Activated B cell treated with CpG ODN at 0.5 μM for 24 hours (primary cell): ENCODE data around the gene IGFBP6. TPM values are rescaled to one million over a fixed set of nuclear protein-coding genes. Genes with fewer than 3 reads are reported as not detected.

ENCODE experiments used
- ATAC-seq: fragments of 200-7000 bp; cut with Tn5 transposase; one replicate; pipeline ENCODE4 v1.10.0; 2021; ENCODE audit warnings: low read depth, mild to moderate bottlenecking, moderate library complexity
- CTCF ChIA-PET: fragments of 350-600 bp; sonication (Branson Sonifier 250); formaldehyde crosslinking; loops from one replicate; lab custom pipeline; 2021; ENCODE audit warnings: antibody characterized with exemption; lab: Charles Lee
- POLR2A ChIA-PET: fragments of 350-600 bp; sonication (Branson Sonifier 250); formaldehyde crosslinking; loops from one replicate; lab custom pipeline; 2021; ENCODE audit warnings: antibody characterized with exemption; lab: Charles Lee
- DNase-seq: peaks from one replicate; pipeline ENCODE4 v3.0.0; 2022
- H3K27ac Mint-ChIP-seq: one replicate; pipeline ENCODE4 v1.8.0; 2020; ENCODE audit warnings: mixed read lengths
- H3K27me3 Mint-ChIP-seq: one replicate; pipeline ENCODE4 v1.8.0; 2021; ENCODE audit warnings: mixed read lengths
- H3K36me3 Mint-ChIP-seq: one replicate; pipeline ENCODE4 v1.8.0; 2021; ENCODE audit warnings: low read depth, mixed read lengths
- H3K4me1 Mint-ChIP-seq: one replicate; pipeline ENCODE4 v1.8.0; 2021; ENCODE audit warnings: mixed read lengths
- H3K4me3 Mint-ChIP-seq: one replicate; pipeline ENCODE4 v1.8.0; 2020; ENCODE audit warnings: mild to moderate bottlenecking, mixed read lengths
- H3K9me3 Mint-ChIP-seq: one replicate; pipeline ENCODE4 v1.8.0; 2020; ENCODE audit warnings: mixed read lengths
- CTCF ChIP-seq: fragments of 200-600 bp; IDR thresholded peaks from one replicate; pipeline ENCODE4 v1.8.0; 2022; ENCODE audit warnings: antibody characterized with exemption, mild to moderate bottlenecking
- intact Hi-C: fragments of 100-400 bp; cut with micrococcal nuclease; formaldehyde crosslinking; loops from one replicate; pipeline ENCODE4 v1.15.1; 2024
- total RNA-seq: library from RNA; stranded (reverse); gene quantifications from 2 replicates; pipeline ENCODE4 v1.2.3, GENCODE V29; 2022

The IGFBP6 gene
- total RNA-seq, 1 donor from 2014 or later, result not detected

GRCh38 chr12:53096089-53096741, 1.3 kb upstream of the IGFBP6 start:
- intact Hi-C loops, result loop anchor here (5.0 kb wide), 1 partner anchor 44 kb away; the partner anchor contains the start of gene TNS2
- H3K36me3 Mint-ChIP-seq, result no peaks in the 10 kb centered on the region
- no peak for TF ChIP-seq CTCF
- ChIA-PET CTCF (no interaction called here), POLR2A (no interaction called here)
- peak overlapping the region; percentile 13 for H3K4me3 Mint-ChIP-seq
- no peak overlapping the region for H3K27ac Mint-ChIP-seq
- H3K27me3 Mint-ChIP-seq, result peaks cover 15% of the 10 kb centered on the region
- no peaks in the 10 kb centered on the region for H3K9me3 Mint-ChIP-seq
- no peak for DNase-seq
- no peak for ATAC-seq
- peaks cover 21% of the 10 kb centered on the region for H3K4me1 Mint-ChIP-seq

GRCh38 chr12:53096759-53097158, 708 bp upstream of the IGFBP6 start:
- POLR2A ChIA-PET, result no interaction called here
- Mint-ChIP-seq H3K4me3 (peak overlapping the region; percentile 80), H3K9me3 (no peaks in the 10 kb centered on the region), H3K27ac (no peak overlapping the region), H3K4me1 (peaks cover 21% of the 10 kb centered on the region), H3K36me3 (no peaks in the 10 kb centered on the region), H3K27me3 (peaks cover 15% of the 10 kb centered on the region)
- no peak for TF ChIP-seq CTCF
- no peak for ATAC-seq
- no peak for DNase-seq
- CTCF ChIA-PET, result interaction anchor here (5.3 kb wide), 1 partner anchor 30 kb away, joined by 133 read pairs; no protein-coding TSS in a partner anchor
- intact Hi-C loops, result loop anchor here (5.0 kb wide), 1 partner anchor 44 kb away; the partner anchor contains the start of gene TNS2

GRCh38 chr12:53097207-53097563, 282 bp upstream of the IGFBP6 start:
- Mint-ChIP-seq H3K27ac (no peak overlapping the region), H3K36me3 (no peaks in the 10 kb centered on the region)
- no peak for ATAC-seq

GRCh38 chr12:53098354-53098981, 1.0 kb downstream of the IGFBP6 start:
- H3K4me3 Mint-ChIP-seq, result peak overlapping the region; percentile 80
- ATAC-seq (no peak), DNase-seq (no peak)
- intact Hi-C loops, result loop anchor here (2.0 to 5.0 kb wide), 3 partner anchors 46 to 214 kb away; partner anchors contain the start of gene TNS2
- H3K36me3 Mint-ChIP-seq, result no peaks in the 10 kb centered on the region
- TF ChIP-seq CTCF, result no peak
- CTCF ChIA-PET, result interaction anchor here (0.7 to 5.3 kb wide), 13 partner anchors 8 to 99 kb away, joined by 3 to 133 read pairs (median 4); partner anchors contain the start of genes EIF4B and SPRYD3
- H3K9me3 Mint-ChIP-seq, result no peaks in the 10 kb centered on the region
- peaks cover 13% of the 10 kb centered on the region for H3K27me3 Mint-ChIP-seq
- no peak overlapping the region for H3K27ac Mint-ChIP-seq
- H3K4me1 Mint-ChIP-seq, result peaks cover 28% of the 10 kb centered on the region
- POLR2A ChIA-PET, result interaction anchor here (1.1 to 2.0 kb wide), 4 partner anchors 19 to 44 kb away, joined by 3 to 12 read pairs (median 6); partner anchors contain the start of gene SPRYD3

More at GRCh38 chr12:53097207-53097563, 282 bp upstream of the IGFBP6 start:
- POLR2A ChIA-PET, result interaction anchor here (1.6 kb wide), 1 partner anchor 18 kb away, joined by 12 read pairs; the partner anchor contains the start of gene SPRYD3
- Mint-ChIP-seq H3K27me3 (peaks cover 15% of the 10 kb centered on the region), H3K9me3 (no peaks in the 10 kb centered on the region), H3K4me3 (peak overlapping the region; percentile 80), H3K4me1 (peaks cover 21% of the 10 kb centered on the region)
- intact Hi-C loops, result loop anchor here (5.0 kb wide), 1 partner anchor 45 kb away; the partner anchor contains the start of gene TNS2
- no peak for TF ChIP-seq CTCF
- CTCF ChIA-PET, result interaction anchor here (1.2 to 5.3 kb wide), 2 partner anchors 13 to 31 kb away, joined by 3 to 133 read pairs; no protein-coding TSS in a partner anchor
- no peak for DNase-seq
